RKO (cell line): Measurements from ENCODE around the gene MAP3K8.
"Not testable (repeated sequence)": the region's sequence is repeated elsewhere in the genome, so short reads cannot be mapped to it uniquely, and the experiment has no call there.

Source experiments
- DNase-seq: peaks from one replicate; pipeline ENCODE4 v3.0.0-alpha.2; 2016; ENCODE audit warnings: low spot score

Gene MAP3K8

GRCh38 chr10:30447125-30447799, 13.3 kb downstream of the MAP3K8 start:
- no peak for DNase-seq

GRCh38 chr10:30448092-30448491, 14.1 kb downstream of the MAP3K8 start:
- DNase-seq, result no peak

- DNase-seq, result no peak
These were observed 20.0 kb downstream of the MAP3K8 start for GRCh38 chr10:30453764-30454527.

GRCh38 chr10:30454744-30455510, 20.9 kb downstream of the MAP3K8 start:
- DNase-seq, result no peak

GRCh38 chr10:30455816-30456215, 21.8 kb downstream of the MAP3K8 start:
- DNase-seq, result no peak

GRCh38 chr10:30456266-30456665, 22.3 kb downstream of the MAP3K8 start:
- no peak for DNase-seq

GRCh38 chr10:30459283-30459682, 25.3 kb downstream of the MAP3K8 start:
- DNase-seq, result no peak

GRCh38 chr10:30460121-30460520, 26.1 kb downstream of the MAP3K8 start:
- no peak for DNase-seq

- no peak for DNase-seq
These were observed 28.5 kb downstream of the MAP3K8 start for GRCh38 chr10:30462513-30462912.

- no peak for DNase-seq
These were observed 30.0 kb downstream of the MAP3K8 start for GRCh38 chr10:30463944-30464451.

GRCh38 chr10:30464675-30465074, 30.7 kb downstream of the MAP3K8 start:
- DNase-seq, result no peak

- no peak for DNase-seq
These were observed 32.5 kb downstream of the MAP3K8 start for GRCh38 chr10:30466445-30466844.

- no peak for DNase-seq
These were observed 33.8 kb downstream of the MAP3K8 start for GRCh38 chr10:30467651-30468338.

- no peak for DNase-seq
These were observed 38.6 kb downstream of the MAP3K8 start for GRCh38 chr10:30472414-30473155.

GRCh38 chr10:30475515-30475914, 41.5 kb downstream of the MAP3K8 start:
- DNase-seq, result not testable (repeated sequence)

- no peak for DNase-seq
These were observed 42.6 kb downstream of the MAP3K8 start for GRCh38 chr10:30476511-30477155.

GRCh38 chr10:30479513-30479912, 45.5 kb downstream of the MAP3K8 start:
- not testable (repeated sequence) for DNase-seq

GRCh38 chr10:30481603-30482002, 47.6 kb downstream of the MAP3K8 start:
- DNase-seq, result no peak

GRCh38 chr10:30488316-30488715, 54.3 kb downstream of the MAP3K8 start:
- no peak for DNase-seq

GRCh38 chr10:30489346-30489745, 55.4 kb downstream of the MAP3K8 start:
- no peak for DNase-seq
